EL (cell line): ENCODE measurements around the gene LGALS9B.
"Not testable (repeated sequence)": the region's sequence is repeated elsewhere in the genome, so short reads cannot be mapped to it uniquely, and the experiment has no call there.

ENCODE experiments used
- DNase-seq: peaks from one replicate; pipeline ENCODE4 v3.0.0-alpha.2; 2016

LGALS9B gene

DNA sequence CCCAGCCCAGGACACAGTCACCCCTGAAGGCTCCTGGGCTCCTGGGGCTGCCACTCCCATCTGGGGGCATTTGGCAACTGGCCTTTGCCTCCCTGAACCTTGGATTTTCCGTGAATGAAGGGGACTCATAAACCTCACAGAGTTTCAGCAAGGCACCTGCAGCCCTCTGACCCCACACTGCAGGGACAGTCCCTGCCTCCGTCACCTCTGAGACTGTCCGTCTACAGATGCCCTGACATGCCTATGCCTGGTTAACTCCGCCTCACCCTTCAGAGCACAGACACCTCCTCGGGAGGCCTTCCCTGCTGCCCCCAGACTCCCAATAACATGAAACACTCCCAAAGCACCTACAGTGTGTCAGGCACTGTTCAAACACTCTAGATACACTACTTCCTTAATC, 786 bp downstream of the LGALS9B start:
- DNase-seq = not testable (repeated sequence)

DNA sequence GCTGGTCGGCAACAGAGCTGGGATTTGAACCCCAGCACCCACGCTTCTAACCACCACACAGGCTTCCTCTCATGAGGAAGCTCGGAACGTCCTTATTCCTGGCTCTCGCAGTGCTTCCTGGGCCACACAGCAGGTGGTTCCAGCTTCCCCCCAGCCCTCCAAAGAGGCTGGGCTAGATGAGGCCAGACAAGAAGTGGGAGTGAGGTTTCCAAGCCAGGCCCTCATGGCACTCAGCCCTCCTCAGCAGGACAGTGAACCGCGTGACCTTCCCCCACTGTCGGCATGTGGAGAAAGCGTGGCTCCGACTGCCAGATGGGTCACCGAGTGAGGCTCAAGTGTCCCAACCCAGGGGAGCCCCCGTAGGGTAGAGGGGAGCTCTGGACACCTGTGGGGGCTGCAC, 1.8 kb downstream of the LGALS9B start:
- not testable (repeated sequence) for DNase-seq

DNA sequence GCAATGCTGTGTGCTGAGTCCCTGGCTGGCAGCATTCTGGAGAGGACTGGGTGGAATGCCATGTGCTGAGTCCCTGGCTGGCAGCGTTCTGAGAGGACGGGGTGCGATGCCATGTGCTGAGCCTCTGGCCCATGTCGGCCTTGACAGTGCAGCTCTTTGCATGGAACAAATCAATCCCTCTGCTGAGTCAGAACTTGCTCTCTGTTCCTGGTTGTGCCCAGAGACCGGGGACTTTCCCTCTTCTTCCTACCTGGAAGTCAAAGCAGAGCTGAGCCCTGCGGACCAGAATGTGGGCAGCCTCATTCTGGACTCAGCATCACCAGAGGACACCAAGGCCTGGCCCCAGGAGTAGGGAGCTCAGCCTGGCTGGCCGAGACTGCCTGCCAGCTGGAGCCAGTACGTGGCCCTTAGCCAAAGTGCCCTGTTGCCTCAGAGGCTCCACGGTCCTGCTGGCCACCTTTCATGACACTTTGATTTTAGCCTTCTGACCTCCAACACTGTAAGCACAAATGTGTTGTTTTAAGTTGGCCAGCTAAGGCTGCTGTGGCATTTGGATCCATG, 2.4 kb downstream of the LGALS9B start:
- not testable (repeated sequence) for DNase-seq

DNA sequence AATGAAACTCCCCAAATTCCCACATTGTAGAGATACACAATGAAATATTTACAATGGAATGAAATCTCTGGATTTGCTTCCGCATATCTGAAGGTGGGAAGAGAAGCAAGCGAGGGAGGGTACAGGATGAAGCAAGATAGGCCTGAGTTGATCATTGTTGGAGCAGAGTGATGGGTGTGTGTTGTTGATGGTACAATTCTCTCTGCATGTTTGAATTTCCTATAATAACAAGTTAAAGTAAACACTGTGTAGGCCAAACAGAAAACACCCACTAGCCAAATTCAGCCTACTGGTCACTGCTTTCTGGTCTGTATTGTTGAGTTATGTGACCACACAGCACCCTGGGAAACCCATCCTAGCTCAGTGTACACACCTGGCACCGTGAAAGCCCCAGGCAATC, 5.2 kb downstream of the LGALS9B start:
- not testable (repeated sequence) for DNase-seq

DNA sequence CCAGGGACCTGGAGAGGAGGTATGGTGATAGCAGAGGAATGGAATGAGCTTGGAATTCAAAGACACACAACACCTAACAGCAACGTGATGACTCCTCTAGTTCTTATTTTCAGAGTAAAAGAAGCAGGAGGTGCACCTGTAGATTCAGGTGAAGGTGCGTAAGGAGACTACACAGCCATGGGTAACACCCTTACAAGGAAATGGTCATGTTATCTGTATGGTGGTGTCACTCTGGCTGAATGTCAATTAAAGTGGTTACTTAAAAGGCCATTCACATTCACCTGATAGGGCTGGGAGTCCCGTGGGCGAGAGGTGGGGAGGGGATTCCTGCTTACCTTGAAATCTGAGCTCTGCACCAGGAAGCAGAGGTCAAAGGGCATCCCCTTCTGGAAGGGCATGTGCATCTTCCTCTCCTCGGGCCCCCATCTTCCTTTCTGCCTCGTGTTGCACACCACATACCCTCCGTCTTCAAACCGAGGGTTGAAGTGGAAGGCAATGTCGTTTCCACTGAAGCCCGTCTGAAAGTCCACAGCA, 9.4 kb downstream of the LGALS9B start:
- DNase-seq = not testable (repeated sequence)

DNA sequence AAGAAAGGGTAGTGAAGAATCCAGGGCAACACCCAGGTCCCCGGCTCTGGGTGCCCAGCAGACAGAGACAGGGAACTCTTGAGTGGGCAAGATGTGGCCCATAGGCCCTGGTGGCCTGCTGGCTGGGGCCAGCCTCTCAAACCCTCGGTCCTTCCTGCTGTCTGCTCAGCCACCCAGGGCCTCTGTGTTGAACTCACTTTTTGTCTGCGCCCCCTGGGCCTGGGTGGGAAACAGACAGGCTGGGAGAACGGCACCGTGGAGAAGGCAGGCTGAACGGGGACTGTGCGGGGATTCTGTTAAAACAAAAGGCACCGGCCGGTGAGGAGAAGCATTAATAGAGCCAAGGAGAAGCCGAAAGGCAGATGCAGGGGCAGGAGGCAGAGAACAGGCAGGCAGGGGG, 12.2 kb downstream of the LGALS9B start:
- not testable (repeated sequence) for DNase-seq

DNA sequence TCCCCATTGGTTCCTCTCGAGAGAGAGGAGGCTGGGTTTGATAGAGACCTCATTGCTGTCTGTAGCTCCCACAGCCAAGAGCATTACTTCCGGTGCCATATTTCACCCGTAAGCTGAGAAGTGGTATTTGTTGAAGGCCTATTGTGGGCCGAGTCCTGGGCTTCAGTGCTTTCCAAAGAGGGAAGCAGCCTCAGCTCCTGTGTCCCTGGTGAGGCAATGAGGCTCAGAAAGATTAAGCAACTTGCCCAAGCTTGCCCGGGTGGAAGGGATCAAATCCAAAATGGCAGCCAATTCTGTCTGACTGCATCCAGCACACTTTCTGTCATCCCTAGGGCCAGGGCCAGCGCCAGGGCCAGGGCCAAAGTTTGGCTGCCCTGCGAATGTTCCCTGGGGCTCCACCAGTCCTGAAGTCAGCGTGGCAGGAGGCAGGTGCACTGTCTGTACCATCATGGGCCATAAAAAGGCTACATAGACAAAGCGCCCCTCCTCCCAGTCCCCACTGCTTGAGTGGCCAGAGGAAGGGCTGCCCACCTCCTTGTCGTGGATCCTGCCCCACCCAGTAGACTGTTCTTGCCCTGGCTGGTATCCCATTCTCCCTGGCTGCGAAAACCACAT, 13.4 kb downstream of the LGALS9B start:
- DNase-seq = not testable (repeated sequence)

DNA sequence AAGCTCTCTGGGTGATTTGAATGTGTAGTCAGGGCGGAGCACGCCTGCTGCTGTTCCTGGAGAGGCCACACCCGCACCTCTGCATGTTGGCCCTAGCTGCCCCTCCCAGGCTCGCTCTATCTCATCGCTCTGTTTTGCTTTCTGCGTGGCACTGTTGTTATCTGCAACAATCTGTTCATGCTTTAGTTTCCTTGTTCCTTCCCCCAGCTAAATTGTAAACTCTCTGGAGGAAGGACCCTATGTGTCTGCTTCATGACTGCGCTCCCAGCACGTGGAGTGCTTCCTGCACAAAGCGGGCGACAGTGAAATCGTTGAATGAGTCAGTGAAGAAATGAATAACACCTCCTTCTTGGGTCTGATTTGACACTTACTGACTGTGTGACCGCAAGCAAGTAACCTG, 16.5 kb downstream of the LGALS9B start:
- DNase-seq = not testable (repeated sequence)

DNA sequence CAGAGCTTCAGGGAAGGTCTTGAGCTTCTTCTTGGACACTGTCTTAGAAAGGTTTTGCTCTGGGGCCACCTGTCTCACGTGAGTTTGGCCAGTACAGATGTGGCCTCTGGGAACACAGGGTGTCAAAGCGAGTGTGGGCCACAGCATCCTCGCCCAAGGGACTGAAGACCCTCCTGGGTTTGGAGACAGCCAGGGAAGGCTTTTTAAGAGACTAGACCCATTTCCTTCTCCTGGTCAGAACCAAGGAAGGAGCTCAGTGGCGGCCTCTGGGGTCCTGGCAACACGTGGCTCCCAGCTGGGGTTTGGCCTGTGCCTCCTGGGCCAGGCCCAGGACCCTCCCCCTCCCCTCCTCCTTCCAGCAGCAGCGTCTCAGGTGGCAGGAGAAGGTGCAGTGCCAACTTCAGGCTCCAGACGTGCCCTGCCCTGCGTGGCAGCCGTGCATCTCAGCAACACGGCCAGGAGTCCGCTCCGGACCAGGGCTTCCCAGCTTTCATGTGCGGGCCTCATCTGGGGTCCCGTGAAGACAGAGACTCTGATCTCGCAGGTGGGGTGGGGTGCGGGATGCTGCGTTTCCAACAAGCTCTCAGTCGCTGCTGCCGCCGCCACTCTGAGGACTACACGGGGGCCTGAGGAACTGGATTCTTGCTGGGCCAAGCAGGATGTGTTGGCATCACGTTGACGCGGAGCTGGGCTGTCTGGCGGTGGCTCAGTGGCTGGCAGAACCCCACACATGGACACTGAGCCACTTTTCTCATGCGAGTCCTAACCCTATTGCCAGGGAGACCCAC, 19.6 kb downstream of the LGALS9B start:
- DNase-seq = not testable (repeated sequence)

DNA sequence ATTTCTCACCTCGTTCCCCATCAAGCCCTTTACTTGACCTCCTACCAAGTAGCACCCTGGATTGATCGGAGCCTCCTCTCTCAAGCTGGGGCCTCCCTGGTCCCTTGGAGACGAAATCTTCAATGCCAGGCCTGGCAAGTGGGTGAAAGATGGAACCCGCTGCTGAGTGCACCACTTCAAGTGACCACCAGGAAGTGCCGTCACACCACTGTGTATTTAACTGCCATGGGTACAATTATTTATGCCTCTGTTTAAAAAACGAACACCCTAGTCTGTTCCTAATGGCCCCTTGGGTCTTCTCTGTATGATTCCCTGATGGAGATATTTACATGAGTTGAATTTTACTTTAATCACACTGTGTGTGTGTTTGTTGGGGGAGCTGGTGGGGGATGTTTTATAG, 20.4 kb downstream of the LGALS9B start:
- not testable (repeated sequence) for DNase-seq

DNA sequence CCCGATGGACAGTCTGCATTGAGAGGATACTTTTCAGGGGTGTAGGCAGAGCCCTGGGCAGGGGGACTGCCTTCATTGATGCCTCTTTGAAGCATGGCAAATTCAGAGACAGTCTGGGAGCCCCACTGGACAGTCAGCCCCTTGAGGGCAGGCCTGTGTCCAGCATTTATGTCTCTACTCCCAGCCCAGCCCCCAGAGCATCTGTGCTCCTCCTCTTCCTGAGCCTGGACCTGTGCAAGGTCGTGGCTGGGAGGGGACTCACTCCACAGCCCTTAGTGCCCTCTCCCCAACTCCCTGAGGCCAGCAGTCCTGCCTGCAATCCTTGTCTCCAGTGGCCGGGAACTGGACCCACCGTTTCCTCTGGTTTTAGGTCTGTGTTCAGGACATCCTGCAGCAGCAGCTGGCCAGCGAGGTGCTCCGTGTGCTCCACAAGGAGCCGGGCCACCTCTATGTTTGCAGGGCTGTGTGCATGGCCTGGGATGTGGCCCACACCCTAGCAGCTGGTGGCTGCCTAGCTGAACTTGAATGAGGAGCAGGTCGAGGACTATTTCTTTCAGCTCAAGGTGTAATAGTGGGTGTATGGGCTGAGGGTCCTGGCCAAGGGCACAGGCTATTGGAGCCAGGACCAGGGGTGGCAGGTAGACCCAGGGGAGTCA, 22.6 kb downstream of the LGALS9B start:
- not testable (repeated sequence) for DNase-seq

DNA sequence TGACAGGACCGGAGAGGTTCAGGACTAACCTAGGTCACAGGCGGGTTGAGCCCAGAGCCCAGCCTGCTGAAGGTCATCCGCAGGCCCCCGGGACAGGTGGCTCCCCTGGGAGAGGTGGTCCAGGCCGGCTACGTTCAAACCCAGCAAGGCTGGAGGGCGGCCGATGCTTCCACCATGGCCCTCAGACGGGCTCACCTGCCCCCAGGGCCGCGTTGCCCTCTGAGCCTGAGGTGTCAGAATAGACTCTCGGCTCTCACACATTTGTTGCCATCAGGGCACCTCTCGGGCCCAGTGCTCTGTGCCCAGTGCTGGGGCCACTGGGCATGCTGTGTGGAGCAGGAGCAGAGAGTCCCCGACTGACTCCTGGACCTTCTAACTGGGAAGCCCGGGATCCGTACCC, 23.2 kb downstream of the LGALS9B start:
- not testable (repeated sequence) for DNase-seq

DNA sequence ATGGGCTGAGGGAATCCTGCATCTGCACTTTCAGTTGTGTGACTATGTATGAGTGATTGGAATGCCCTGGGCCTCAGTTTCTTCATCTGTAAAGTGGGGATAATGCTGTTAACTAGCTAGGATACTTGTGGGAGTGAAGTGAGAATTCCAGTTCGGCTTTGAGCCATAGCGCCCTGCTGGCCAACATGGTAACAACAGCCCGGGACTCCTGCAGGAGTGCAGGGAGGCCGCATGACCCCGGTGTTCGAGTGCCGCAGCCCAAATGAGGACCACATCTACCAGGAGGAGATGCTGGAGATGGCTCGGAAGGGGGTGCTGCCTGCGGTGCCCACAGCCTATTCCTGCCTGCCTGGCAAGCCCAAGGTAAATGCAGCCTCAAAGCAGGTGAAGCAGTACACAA, 23.7 kb downstream of the LGALS9B start:
- not testable (repeated sequence) for DNase-seq

DNA sequence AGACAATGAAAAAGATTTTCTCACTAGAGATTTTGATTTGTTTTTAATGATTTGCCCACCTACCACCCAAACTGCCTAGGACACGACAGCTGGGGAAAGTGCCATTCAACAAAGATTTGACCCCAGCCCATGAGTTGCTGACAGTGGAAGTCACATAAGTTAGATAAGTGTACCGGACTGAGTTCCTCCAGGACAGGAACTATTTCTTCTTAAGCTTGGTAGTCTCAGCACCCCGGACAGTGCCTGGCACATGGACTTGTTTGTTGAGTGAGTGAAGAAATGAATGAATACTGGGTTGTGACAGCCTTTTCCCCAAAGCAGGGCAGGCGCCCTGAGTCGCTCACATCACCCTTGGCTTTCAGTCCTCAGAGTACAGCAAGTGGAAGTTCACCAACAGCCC, 26.7 kb downstream of the LGALS9B start:
- DNase-seq = not testable (repeated sequence)

DNA sequence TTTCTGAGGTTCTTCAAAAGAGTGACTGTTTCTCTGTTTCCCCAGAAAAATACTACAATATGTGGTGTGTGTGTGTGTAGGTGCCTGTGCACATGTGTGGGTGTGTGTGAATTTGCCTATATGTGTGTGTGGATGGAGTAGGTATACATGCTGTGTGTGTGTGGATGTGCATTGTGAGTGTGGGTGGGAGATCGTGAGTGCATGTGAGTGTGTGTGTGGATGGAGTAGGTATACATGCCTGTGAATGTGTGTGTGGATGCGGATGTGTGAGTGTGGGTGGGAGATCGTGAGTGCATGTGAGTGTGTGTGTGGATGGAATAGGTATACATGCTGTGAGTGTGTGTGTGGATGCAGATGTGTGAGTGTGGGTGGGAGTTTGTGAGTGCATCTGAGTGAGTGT, 32.2 kb downstream of the LGALS9B start:
- not testable (repeated sequence) for DNase-seq

DNA sequence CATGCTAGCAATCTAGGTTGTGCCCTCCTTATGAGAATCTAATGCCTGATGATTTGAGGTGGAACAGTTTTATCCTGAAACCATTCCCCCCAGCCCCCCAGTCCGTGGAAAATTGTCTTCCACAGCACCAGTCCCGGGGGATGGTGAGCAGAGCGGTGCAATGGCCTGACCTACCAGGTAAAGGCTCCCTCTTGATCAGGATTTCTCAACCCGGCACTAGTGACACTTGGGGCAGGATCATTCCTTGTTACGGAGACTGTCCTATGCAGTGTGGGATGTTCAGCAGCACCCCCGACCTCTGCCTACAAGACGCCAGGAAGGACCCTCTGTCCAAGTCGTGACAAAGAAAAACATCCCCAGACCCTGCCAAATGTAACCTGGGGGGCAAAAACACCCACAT, 34.0 kb downstream of the LGALS9B start:
- DNase-seq = not testable (repeated sequence)

DNA sequence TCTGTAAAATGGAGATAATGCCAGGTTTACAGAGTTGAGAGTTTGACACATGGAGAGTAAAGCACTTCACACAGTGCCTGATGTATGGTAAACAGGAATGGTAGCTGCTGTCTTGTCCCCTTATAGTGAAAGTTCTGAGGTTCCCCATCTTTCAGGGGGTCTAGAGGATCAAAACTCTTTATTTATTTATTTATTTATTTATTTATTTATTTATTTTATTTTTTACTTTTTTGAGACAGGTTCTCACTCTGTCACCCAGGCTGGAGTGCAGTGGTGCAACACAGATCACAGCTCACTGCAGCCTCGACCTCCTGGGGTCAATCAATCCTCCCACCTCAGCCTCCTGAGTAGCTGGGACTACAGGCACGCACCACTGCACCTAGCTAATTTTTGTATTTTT, 40.1 kb downstream of the LGALS9B start:
- not testable (repeated sequence) for DNase-seq

DNA sequence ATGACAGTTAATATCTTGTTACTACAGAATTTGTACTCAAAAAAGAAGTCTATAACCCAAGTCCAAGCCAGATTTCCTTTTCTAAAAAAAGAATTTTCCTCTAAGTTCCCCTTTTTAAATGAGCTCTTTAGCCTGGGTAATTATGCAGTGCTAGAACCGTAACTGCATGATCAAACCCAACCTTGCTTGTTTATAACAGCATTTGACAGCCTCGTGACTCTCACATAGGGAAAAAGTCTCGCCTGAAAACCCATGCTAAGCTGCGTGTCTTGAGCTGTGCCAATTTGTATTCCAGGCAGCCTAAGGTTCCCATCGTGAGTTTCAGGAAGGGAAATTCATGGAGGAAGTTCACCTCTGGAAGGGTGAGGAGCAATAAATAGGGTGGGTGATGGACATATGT, 44.5 kb downstream of the LGALS9B start:
- DNase-seq = not testable (repeated sequence)

DNA sequence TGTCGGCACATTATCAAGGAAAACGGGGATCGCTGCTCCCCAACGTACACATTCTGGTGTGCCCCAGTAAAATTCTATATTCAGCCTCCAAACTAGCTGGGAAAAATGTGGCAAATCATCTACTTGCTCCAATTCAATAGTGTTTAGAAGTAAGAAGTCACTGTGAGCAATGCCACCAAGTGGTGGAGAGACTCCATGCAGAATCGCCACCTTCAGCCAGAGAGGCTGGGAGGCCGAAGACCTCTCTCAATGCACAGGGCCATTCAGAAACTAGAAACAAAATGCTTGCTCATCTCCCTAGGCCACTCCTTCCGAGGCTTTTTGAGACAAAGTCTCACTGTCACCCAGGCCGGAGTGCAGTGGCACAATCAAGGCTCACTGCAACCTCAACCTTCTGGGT, 48.5 kb downstream of the LGALS9B start:
- not testable (repeated sequence) for DNase-seq

DNA sequence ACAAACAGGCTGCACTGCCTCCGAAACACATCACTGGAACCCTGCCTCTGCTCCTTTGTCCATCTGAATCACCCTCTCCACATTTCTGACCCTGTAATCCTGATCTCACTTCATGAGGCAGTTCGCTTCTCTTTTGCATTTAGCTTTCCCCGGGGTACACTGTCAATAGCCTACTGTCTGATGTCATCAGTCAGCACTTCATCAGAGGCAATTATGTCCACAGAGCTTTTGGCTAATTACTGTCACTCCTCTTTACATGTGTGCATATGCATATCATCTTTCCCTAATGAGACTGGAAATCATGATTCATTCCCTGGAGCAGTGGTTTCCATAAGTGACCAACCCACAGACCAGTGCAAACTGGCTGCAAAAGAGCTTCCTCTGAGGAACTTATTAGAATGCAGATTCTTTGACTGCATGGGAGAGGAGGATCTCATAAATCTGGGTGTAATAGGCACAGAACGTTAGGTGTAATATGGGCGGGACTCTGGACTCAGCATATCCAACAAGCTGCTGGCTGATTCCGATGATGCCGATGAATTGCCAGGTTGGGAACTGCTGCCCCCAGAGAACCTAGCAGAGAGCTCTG, 49.8 kb downstream of the LGALS9B start:
- DNase-seq = not testable (repeated sequence)

DNA sequence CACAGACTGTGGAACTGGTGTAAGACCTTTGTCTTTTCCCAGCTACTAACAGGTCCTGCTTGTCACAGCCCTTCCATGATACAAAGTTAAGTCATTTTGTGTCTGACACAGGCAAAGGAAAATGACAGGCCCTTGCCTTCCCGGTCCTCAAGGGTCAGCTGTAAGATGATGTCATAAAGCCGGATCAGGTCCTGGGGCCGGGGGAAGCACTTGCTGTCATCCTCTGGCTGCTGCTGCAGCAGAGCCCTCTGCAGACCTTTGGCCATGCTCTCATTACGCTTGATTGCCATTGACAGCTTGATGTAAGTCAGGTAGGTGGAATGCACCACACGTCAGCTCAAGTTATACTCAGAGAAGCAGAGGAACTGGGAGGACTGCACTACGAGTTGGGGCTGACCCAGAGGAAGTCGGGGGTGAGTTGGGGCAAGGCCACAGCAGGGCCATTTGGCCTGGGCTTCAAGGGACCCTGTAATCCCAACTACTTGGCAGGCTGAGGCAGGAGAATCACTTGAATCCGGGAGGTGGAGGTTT, 50.9 kb downstream of the LGALS9B start:
- not testable (repeated sequence) for DNase-seq

DNA sequence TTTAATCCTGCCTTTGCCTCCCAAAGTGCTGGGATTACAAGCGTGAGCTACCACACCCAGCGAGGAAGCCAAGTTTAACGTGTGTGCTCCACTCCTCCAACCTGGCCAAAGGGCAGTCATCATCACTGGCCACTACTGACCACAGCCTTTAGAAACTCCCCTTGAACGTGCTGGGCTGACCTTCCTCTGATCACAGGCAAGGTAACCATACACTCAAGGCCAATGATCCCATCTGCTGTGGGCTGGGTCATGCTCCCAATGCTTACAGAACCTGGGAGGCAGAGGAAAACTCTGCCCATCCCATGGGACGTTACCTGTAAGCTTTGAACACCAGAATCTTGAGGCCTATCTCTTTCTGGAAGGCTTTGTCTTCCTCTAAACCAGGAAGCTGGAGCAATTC, 51.9 kb downstream of the LGALS9B start:
- DNase-seq = not testable (repeated sequence)
